HG03460 (cell line): ENCODE results near the gene NDEL1.

Experiments used
- ATAC-seq: cut with Tn5 transposase; IDR thresholded peaks from one replicate; pipeline ENCODE4 v1.9.1; 2021; ENCODE audit not compliant: unreplicated experiment

The NDEL1 gene

GRCh38 chr17:8413328-8413727 lies 22.4 kb upstream of the NDEL1 start:
- no peak for ATAC-seq

GRCh38 chr17:8413938-8414337 lies 21.7 kb upstream of the NDEL1 start:
- no peak for ATAC-seq

- ATAC-seq: no peak
These were observed 17.9 kb upstream of the NDEL1 start for GRCh38 chr17:8417806-8418205.

GRCh38 chr17:8418471-8418870 lies 17.2 kb upstream of the NDEL1 start:
- ATAC-seq: no peak

- ATAC-seq: no peak
These were observed 16.4 kb upstream of the NDEL1 start for GRCh38 chr17:8419305-8419704.

GRCh38 chr17:8420041-8420934 lies 15.4 kb upstream of the NDEL1 start:
- no peak for ATAC-seq

GRCh38 chr17:8421571-8421970 lies 14.1 kb upstream of the NDEL1 start:
- no peak for ATAC-seq

GRCh38 chr17:8426094-8426720 lies 9.5 kb upstream of the NDEL1 start:
- no peak for ATAC-seq

GRCh38 chr17:8426802-8427201 lies 8.9 kb upstream of the NDEL1 start:
- no peak for ATAC-seq

GRCh38 chr17:8430966-8431365 lies 4.7 kb upstream of the NDEL1 start:
- no peak for ATAC-seq

GRCh38 chr17:8436169-8436843 lies 622 bp downstream of the NDEL1 start:
- peak; percentile 43 for ATAC-seq

- ATAC-seq: no peak
These were observed 1.1 kb downstream of the NDEL1 start for GRCh38 chr17:8436844-8437171.

GRCh38 chr17:8438441-8438840 lies 2.8 kb downstream of the NDEL1 start:
- no peak for ATAC-seq

GRCh38 chr17:8439681-8440080 lies 4.0 kb downstream of the NDEL1 start:
- ATAC-seq: no peak

GRCh38 chr17:8441690-8442089 lies 6.0 kb downstream of the NDEL1 start:
- no peak for ATAC-seq

- ATAC-seq: no peak
These were observed 6.6 kb downstream of the NDEL1 start for GRCh38 chr17:8442310-8442709.

- no peak for ATAC-seq
These were observed 8.1 kb downstream of the NDEL1 start for GRCh38 chr17:8443756-8444155.

- ATAC-seq: no peak
These were observed 8.8 kb downstream of the NDEL1 start for GRCh38 chr17:8444494-8444893.

GRCh38 chr17:8445536-8445935 lies 9.9 kb downstream of the NDEL1 start:
- ATAC-seq: no peak

- ATAC-seq: no peak
These were observed 12.1 kb downstream of the NDEL1 start for GRCh38 chr17:8447799-8448198.

- ATAC-seq: no peak
These were observed 12.6 kb downstream of the NDEL1 start for GRCh38 chr17:8448310-8448709.
